GM12892 (cell line): ENCODE results near the gene INSYN2A.

ENCODE experiments used
- POLR2A ChIP-seq: IDR thresholded peaks from 2 replicates; pipeline ENCODE4 v1.6.1; 2011; ENCODE audit warnings: low read depth, low read length, control low read depth
- POLR2AphosphoS5 ChIP-seq: IDR thresholded peaks from 2 replicates; pipeline ENCODE4 v1.6.1; 2011; ENCODE audit warnings: low read depth, low read length, control low read depth
- TAF1 ChIP-seq: IDR thresholded peaks from 2 replicates; pipeline ENCODE4 v1.6.1; 2011; ENCODE audit warnings: low read depth, mild to moderate bottlenecking, control low read depth, low read length, borderline replicate concordance

- no peak for TF ChIP-seq TAF1
- TF ChIP-seq POLR2A, result no peak
- no peak for TF ChIP-seq POLR2AphosphoS5
Measured at GRCh38 chr10:127158662-127159061, 37.7 kb downstream of the INSYN2A start.
